GM19193 (cell line): Measurements from ENCODE around the gene OR1I1.

ENCODE experiments used
- POLR2A ChIP-seq: IDR thresholded peaks from 4 replicates; pipeline ENCODE4 v1.6.1; 2011; ENCODE audit not compliant: insufficient read depth, insufficient read length; ENCODE audit errors: extremely low read depth

Gene OR1I1, protein sequence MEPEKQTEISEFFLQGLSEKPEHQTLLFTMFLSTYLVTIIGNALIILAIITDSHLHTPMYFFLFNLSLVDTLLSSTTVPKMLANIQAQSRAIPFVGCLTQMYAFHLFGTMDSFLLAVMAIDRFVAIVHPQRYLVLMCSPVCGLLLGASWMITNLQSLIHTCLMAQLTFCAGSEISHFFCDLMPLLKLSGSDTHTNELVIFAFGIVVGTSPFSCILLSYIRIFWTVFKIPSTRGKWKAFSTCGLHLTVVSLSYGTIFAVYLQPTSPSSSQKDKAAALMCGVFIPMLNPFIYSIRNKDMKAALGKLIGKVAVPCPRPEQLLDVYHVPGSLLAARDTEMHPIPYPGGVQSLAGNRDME

DNA sequence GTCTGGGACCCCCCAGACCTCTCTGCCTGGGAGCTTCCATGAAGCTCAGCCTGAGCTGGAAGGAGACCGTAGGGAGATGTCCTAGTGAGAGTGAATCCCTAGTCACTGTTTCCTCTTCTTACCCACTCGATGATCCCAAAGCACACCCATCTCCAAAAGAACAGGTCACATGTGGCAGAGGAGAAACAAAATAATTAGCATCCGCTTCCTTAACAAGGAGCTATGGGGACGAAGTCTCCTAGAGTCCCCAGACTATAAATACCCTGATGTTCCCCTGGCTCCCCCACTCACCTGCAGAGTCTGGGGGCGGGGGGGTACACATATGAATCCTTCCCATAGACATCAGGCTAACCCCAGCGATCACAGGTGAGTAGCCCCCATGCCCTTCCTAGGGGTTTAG, at the start of gene OR1I1:
Gene OR1I1 (plus strand): TSS at position 301 of the 400 bp plus-strand sequence. CDS start 4,855 bp downstream, outside the sequence.
- TF ChIP-seq POLR2A = no peak

DNA sequence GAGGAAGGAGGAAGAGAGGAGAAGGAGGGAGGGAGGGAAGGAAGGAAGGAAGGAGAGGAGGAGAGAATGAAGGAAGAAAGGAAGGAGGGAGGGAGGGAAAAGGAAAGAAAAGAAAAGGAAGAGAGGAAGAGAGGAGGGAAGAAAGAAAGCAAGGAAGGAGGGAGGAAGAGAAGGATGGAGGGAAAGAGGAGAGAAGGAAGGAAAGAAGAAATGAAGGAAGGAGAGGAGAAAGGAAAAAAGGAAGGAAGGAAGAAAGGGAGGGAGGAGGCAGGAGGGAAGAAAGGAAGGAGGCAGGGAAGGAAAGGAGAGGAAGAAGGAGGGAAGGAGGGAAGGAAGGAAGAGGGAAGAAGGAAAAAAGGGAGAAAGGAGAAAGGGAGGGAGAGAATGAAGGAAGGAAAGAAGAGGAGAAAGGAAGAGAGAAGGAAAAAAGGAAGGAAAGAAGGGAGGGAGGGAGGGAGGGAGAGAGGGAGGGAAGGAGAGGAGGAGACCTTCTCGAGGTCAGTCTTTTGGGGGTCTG, 46.2 kb upstream of the OR1I1 start:
- no peak for TF ChIP-seq POLR2A

DNA sequence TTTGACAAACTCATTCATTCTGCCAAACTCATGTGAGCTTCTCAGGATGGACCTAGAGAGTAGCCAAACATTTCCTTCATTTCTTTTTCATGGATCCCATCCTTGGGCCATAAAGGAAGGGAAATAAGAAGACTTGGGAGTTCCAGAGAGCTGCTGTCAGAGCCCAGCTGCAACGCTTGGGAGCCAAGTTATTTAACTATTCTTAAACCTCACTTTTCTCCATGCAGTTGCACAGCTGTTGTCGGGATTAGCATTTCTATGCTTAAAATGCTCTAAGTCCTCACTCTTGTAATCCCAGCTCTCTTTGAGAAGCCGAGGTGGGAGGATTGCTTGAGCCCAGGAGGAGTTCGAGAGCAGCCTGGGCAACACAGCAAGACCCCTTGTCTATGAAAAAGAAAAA, 44.4 kb upstream of the OR1I1 start:
- TF ChIP-seq POLR2A = no peak

GRCh38 chr19:15038294-15038693, 43.7 kb upstream of the OR1I1 start:
- TF ChIP-seq POLR2A = no peak

DNA sequence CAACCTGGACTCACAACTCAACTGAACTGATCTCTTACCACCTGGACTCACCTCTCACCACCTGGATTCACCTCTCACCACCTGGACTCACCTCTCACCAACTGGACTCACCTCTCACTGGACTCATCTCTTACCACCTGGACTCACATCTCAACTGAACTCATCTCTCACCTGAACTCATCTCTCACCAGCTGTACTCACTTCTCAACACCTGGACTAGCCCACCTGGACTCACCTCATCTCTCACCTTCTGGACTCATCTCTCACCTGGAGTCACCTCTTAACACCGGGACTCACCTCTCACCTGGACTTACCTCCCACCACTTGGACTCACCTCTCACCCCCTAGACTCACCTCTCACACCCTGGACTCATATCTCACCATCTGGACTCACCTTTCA, 40.0 kb upstream of the OR1I1 start:
- TF ChIP-seq POLR2A = no peak

DNA sequence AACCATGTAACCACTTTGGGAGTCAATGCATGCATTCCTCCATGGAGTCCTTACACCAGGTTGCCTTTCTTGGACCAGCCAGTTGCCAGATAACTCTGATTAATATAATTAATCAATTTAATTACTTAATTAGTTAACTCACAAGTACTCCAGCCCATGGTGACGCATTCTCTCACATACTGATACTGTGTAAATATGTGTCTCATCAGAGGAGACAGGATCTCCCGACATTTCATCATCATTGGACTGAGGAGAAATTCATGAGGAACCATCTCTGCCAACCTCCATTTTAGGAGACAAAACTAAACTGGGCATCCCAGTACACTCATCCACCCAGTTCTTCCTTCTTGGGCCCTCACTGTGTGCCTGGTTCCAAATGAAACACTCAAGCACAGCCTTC, 39.2 kb upstream of the OR1I1 start:
- TF ChIP-seq POLR2A = no peak

DNA sequence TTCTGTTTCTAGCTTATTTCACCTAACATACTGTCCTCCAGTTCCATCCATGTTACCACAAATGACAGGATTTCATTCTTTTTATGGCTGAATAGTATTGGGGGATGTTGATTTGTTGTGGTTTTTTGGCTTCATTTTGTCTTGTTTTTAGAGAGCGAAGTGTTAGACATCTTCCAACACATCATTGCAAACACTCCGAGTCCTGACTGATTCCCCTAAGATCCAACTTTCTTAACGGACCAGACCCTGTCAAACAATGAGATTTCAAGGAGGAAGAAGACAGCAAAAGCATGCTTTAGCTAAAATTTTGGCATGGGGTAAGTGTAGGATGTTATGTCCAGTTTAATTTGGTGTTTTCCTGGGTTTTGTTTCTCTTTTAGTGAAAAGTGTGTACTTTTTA, 36.5 kb upstream of the OR1I1 start:
- TF ChIP-seq POLR2A = no peak

GRCh38 chr19:15047680-15048079, 34.3 kb upstream of the OR1I1 start:
- TF ChIP-seq POLR2A = no peak

DNA sequence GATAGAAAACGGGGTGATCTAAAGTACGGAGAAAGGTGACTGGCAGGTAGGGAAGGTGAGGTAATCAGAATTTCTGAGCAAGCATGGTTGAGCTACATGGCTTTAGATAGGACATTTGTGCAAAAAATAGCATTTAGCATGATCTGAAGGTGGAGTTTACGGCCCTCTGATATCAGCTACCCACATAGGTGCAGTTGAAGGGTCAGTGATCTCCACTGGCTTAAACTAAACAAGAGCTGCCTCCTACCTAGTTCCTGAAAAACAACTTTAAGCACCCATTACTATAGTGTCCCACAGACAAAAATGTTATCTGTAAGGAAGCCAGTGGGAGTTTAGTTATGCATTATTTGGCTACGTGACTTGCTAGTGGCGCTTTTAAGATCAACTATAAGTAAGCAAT, 33.9 kb upstream of the OR1I1 start:
- no peak for TF ChIP-seq POLR2A

DNA sequence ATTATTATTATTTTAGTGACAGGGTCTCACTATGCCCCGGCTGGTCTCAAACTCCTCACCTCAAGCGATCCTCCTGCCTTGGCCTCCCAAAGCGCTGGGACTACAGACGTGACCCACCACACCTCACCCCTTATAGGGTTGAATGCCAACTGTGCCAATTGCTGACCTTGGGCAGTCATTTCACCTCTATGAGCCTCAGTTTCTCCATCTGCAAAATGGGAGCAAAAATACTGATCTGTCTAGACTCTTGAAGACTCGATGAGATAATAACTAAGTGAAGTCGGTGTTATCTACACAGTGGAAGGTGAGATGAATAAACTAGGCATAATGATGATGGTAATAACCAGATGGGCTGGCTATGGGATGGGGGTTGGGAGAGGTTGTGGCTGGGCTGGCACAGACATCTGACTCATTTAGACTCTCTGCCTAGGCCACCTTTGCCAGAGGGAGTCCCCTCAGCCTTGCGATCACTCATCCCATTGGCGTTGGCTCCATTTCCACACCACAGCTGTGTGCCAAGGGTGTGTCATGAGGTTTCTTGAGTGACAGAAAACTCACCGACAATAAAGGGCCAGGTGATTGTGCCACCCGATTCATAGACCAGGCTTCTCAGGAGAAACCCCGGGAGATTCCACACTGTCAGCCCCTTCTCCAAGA, 33.0 kb upstream of the OR1I1 start, which contains the start of gene CASP14:
Gene CASP14 (plus strand): TSS at position 596 of the 657 bp plus-strand sequence. CDS start 2,772 bp downstream, outside the sequence.
- TF ChIP-seq POLR2A = no peak

DNA sequence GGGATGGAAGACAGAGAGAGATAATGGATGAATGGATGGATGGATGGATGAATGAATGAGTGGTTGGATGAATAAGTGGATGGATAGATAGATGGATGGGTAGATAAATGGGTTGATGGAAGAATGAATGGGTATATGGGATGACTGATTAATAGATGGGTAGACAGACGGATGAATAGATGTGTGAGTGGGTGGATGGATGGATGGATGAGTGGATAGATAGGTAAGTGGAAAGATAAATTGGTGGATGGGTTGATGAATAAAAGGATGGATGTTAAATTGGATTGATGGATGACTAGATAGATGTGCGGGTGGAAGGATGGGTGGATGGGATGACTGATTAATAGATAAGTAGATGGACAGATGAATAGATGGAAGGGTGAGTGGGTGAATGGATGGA, 31.4 kb upstream of the OR1I1 start:
- TF ChIP-seq POLR2A = no peak

DNA sequence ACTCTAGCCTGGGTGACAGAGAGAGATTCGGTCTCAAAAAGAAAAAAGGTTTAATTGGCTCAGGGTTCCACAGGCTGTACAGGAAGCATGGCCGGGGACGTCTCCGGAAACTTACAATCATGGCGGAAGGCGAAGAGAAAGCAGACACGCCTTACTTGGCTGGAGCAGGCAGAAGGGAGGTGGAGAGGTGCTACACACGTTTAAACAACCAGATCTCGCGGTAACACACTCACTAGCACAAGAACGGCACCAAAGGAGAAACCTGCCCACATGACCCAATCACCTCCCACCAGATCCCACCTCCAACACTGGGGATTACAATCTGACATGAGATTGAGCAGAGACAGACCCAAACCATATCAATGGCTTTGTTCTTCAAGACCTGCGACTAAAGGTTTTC, 20.0 kb upstream of the OR1I1 start:
- TF ChIP-seq POLR2A = no peak

- TF ChIP-seq POLR2A = no peak
Observed at GRCh38 chr19:15072930-15073647, 8.9 kb upstream of the OR1I1 start.

- no peak for TF ChIP-seq POLR2A
Observed at GRCh38 chr19:15074371-15074770, 7.6 kb upstream of the OR1I1 start.

- no peak for TF ChIP-seq POLR2A
Observed at GRCh38 chr19:15075806-15076205, 6.2 kb upstream of the OR1I1 start.
